PC-9 (cell line): ENCODE results near the gene PLEKHM2. TPM values are rescaled to one million over a fixed set of nuclear protein-coding genes. Genes with fewer than 3 reads are reported as not detected.

Experiments used
- BruUV-seq: library from RNA; stranded (reverse); fragments of 400-500 nt; replicated peaks from 2 replicates; lab custom pipeline; 2021; lab: Mats Ljungman, UMichigan
- CTCF ChIA-PET: fragments of 300-600 bp; sonication (Branson Sonifier 250); formaldehyde crosslinking; loops from one replicate; lab custom pipeline; 2022; ENCODE audit warnings: antibody characterized with exemption; lab: Charles Lee
- POLR2A ChIA-PET: fragments of 300-600 bp; sonication (Branson Sonifier 250); formaldehyde crosslinking; loops from one replicate; lab custom pipeline; 2022; ENCODE audit warnings: antibody characterized with exemption; ENCODE audit not compliant: unreplicated experiment; lab: Charles Lee
- DNase-seq, 2 experiments: peaks; one replicate each; pipeline versions ENCODE4 v3.0.0 to v3.0.0-alpha.2; 2015 to 2022; ENCODE audit warnings: mixed read lengths in 1 of 2
- H2AFZ ChIP-seq: fragments of 200-600 bp; sonication (generic); 2 replicates; pipeline ENCODE4 v1.8.1; 2017; ENCODE audit warnings: antibody characterized with exemption
- H3F3A ChIP-seq: fragments of 200-600 bp; sonication (generic); 2 replicates; pipeline ENCODE4 v1.8.1; 2017; ENCODE audit warnings: antibody characterized with exemption, mild to moderate bottlenecking, low read depth; ENCODE audit not compliant: insufficient read depth
- H3K27ac ChIP-seq: fragments of 200-600 bp; sonication (generic); 2 replicates; pipeline ENCODE4 v1.6.1; 2016; ENCODE audit warnings: mixed run types
- H3K27me3 ChIP-seq: fragments of 200-600 bp; sonication (generic); 2 replicates; pipeline ENCODE4 v1.6.1; 2016; ENCODE audit warnings: low read depth, mixed run types; ENCODE audit not compliant: insufficient read depth
- H3K36me3 ChIP-seq: fragments of 200-600 bp; sonication (generic); 2 replicates; pipeline ENCODE4 v1.6.1; 2016; ENCODE audit warnings: low read depth, mixed run types
- H3K4me1 ChIP-seq: fragments of 200-600 bp; sonication (generic); replicated peaks from 2 replicates; pipeline ENCODE4 v1.6.1; 2016; ENCODE audit warnings: mixed run types; ENCODE audit not compliant: insufficient read depth
- H3K4me2 ChIP-seq: fragments of 200-600 bp; sonication (generic); 2 replicates; pipeline ENCODE4 v1.6.1; 2017; ENCODE audit warnings: mixed run types
- H3K4me3 ChIP-seq: fragments of 200-600 bp; sonication (generic); 2 replicates; pipeline ENCODE4 v1.6.1; 2016; ENCODE audit warnings: mixed run types
- H3K79me2 ChIP-seq: fragments of 200-600 bp; sonication (generic); 2 replicates; pipeline ENCODE4 v1.6.1; 2017; ENCODE audit warnings: low read depth, mixed run types
- H3K9me2 ChIP-seq: fragments of 200-600 bp; sonication (generic); 2 replicates; pipeline ENCODE4 v1.8.1; 2017; ENCODE audit warnings: mild to moderate bottlenecking; ENCODE audit not compliant: insufficient read depth
- H3K9me3 ChIP-seq: fragments of 200-600 bp; sonication (generic); 2 replicates; pipeline ENCODE4 v1.8.1; 2016; ENCODE audit warnings: low read depth; ENCODE audit not compliant: insufficient read depth
- H4K20me1 ChIP-seq: fragments of 200-600 bp; sonication (generic); 2 replicates; pipeline ENCODE4 v1.8.1; 2017; ENCODE audit not compliant: insufficient read depth
- CTCF ChIP-seq: fragments of 200-600 bp; sonication (generic); conservative IDR thresholded peaks from 2 replicates; pipeline ENCODE4 v1.6.1; 2017; ENCODE audit warnings: mixed run types, antibody characterized with exemption, mild to moderate bottlenecking, moderate library complexity
- EZH2 ChIP-seq: fragments of 200-600 bp; sonication (generic); IDR thresholded peaks from 2 replicates; pipeline ENCODE4 v1.8.0; 2017; ENCODE audit warnings: antibody characterized with exemption, low read depth
- intact Hi-C: fragments of 100-400 bp; cut with micrococcal nuclease; formaldehyde crosslinking; loops from one replicate; pipeline ENCODE4 v1.10.0; 2022; ENCODE audit not compliant: unreplicated experiment
- total RNA-seq: library from RNA; stranded (reverse); gene quantifications from 2 replicates; pipeline ENCODE4 v1.2.3, GENCODE V29; 2021

PLEKHM2 gene
- total RNA-seq, 1 experiment from 2014 or later: 45.9 TPM

- H3F3A ChIP-seq: no peaks in the 10 kb centered on the region
- TF ChIP-seq CTCF (no peak), EZH2 (no peak)
- no peak overlapping the region for H3K4me2 ChIP-seq
- intact Hi-C loops: no loop called here
- CTCF ChIA-PET: no interaction called here
- H3K36me3 ChIP-seq: no peaks in the 10 kb centered on the region
- H2AFZ ChIP-seq: no peak overlapping the region
- no peaks in the 10 kb centered on the region for H3K4me1 ChIP-seq
- BruUV-seq: no TSS peak
- H3K9me3 ChIP-seq: no peaks in the 10 kb centered on the region
- H3K27ac ChIP-seq: no peak overlapping the region
- POLR2A ChIA-PET: no interaction called here
- no peak overlapping the region for H3K4me3 ChIP-seq
- H3K79me2 ChIP-seq: no peaks in the 10 kb centered on the region
- no peaks in the 10 kb centered on the region for H3K27me3 ChIP-seq
- H3K9me2 ChIP-seq: no peaks in the 10 kb centered on the region
- no peaks in the 10 kb centered on the region for H4K20me1 ChIP-seq
- DNase-seq: no peak
These were observed 41.1 kb downstream of the PLEKHM2 start for GRCh38 chr1:15724949-15725880.

GRCh38 chr1:15726508-15726907 lies 42.4 kb downstream of the PLEKHM2 start:
- Histone ChIP-seq H3K27ac (no peak overlapping the region), H2AFZ (no peak overlapping the region), H3K4me1 (no peaks in the 10 kb centered on the region), H3K36me3 (no peaks in the 10 kb centered on the region), H3K27me3 (no peaks in the 10 kb centered on the region), H3F3A (no peaks in the 10 kb centered on the region), H3K9me3 (no peaks in the 10 kb centered on the region), H3K4me3 (no peak overlapping the region), H4K20me1 (no peaks in the 10 kb centered on the region), H3K9me2 (no peaks in the 10 kb centered on the region), H3K4me2 (no peak overlapping the region), H3K79me2 (no peaks in the 10 kb centered on the region)
- ChIA-PET POLR2A (no interaction called here), CTCF (no interaction called here)
- intact Hi-C loops: no loop called here
- no TSS peak for BruUV-seq
- no peak for DNase-seq
- no peak for TF ChIP-seq CTCF
- no peak for TF ChIP-seq EZH2

GRCh38 chr1:15727021-15727420 lies 42.9 kb downstream of the PLEKHM2 start:
- TF ChIP-seq EZH2: no peak
- no peak for TF ChIP-seq CTCF
- no peaks in the 10 kb centered on the region for H3K9me2 ChIP-seq
- H3K4me1 ChIP-seq: no peaks in the 10 kb centered on the region
- no peak overlapping the region for H3K4me3 ChIP-seq
- ChIA-PET CTCF (no interaction called here), POLR2A (no interaction called here)
- H3K27ac ChIP-seq: no peak overlapping the region
- no peaks in the 10 kb centered on the region for H3K79me2 ChIP-seq
- no peaks in the 10 kb centered on the region for H3K27me3 ChIP-seq
- no peak for DNase-seq
- H3K9me3 ChIP-seq: no peaks in the 10 kb centered on the region
- intact Hi-C loops: no loop called here
- no peak overlapping the region for H2AFZ ChIP-seq
- no peaks in the 10 kb centered on the region for H4K20me1 ChIP-seq
- H3F3A ChIP-seq: no peaks in the 10 kb centered on the region
- no peak overlapping the region for H3K4me2 ChIP-seq
- BruUV-seq: no TSS peak
- no peaks in the 10 kb centered on the region for H3K36me3 ChIP-seq
